Erythroblast (primary cell): ENCODE measurements around the gene ID3.

Source experiments
- GATA1 ChIP-seq: IDR thresholded peaks from 2 replicates; pipeline ENCODE4 v1.6.1; 2011; ENCODE audit warnings: low read depth, mild to moderate bottlenecking, control low read depth, low read length, moderate library complexity
- POLR2A ChIP-seq: IDR thresholded peaks from 2 replicates; pipeline ENCODE4 v1.6.1; 2011; ENCODE audit warnings: mild to moderate bottlenecking, low read length

GRCh38 chr1:23567629-23567995, 8.3 kb upstream of the ID3 start:
- TF ChIP-seq POLR2A = no peak
- no peak for TF ChIP-seq GATA1
